ENCODE measurements around the gene NDST1.

- TF ChIP-seq JUN (IDR thresholded peaks at IDR 0.05; ENCODE audit: low read depth, low read length): no peak
- no peak for TF ChIP-seq CTCF (IDR thresholded peaks at IDR 0.05; ENCODE audit: control extremely low read depth in 1 of 3, insufficient read depth in 1 of 3, low read depth in 1 of 3, low read length in 3 of 3)
- TF ChIP-seq RAD21 (IDR thresholded peaks at IDR 0.05 in 1 of 2, conservative IDR thresholded peaks at IDR 0.05 in 1 of 2; ENCODE audit: low read depth in 2 of 2, low read length in 2 of 2): no peak
Measured at GRCh38 chr5:150498501-150498900, 9.4 kb upstream of the NDST1 start.
